CD4-positive, CD25-positive, alpha-beta regulatory T cell (primary cell): ENCODE results near the gene GABBR1. TPM values are rescaled to one million over a fixed set of nuclear protein-coding genes. Genes with fewer than 3 reads are reported as not detected.

Source experiments
- ATAC-seq, 2 donors: fragments of 150-1000 bp; cut with Tn5 transposase; one replicate each; pipeline ENCODE4 v1.10.0; 2021; ENCODE audit warnings: low read depth in 2 of 2, moderate number of reproducible peaks in 2 of 2, moderate library complexity in 1 of 2
- DNase-seq, 3 donors: peaks; one replicate each; pipeline versions ENCODE4 v3.0.0 to v3.0.0-alpha.2; 2012 to 2022; ENCODE audit warnings: mixed read lengths in 1 of 3
- H3K27ac ChIP-seq: one replicate; pipeline ENCODE4 v1.7.0; 2013; ENCODE audit warnings: mild to moderate bottlenecking, low read length; ENCODE audit not compliant: insufficient read depth, poor library complexity, severe bottlenecking
- H3K27me3 ChIP-seq: one replicate; pipeline ENCODE4 v1.7.0; 2013; ENCODE audit warnings: low read length; ENCODE audit not compliant: control insufficient read depth, insufficient read depth
- H3K36me3 ChIP-seq: one replicate; pipeline ENCODE4 v1.7.0; 2013; ENCODE audit warnings: mild to moderate bottlenecking, low read length, moderate library complexity; ENCODE audit not compliant: control insufficient read depth, insufficient read depth
- H3K4me1 ChIP-seq: 2 replicates; pipeline ENCODE4 v1.7.0; 2013; ENCODE audit warnings: mild to moderate bottlenecking, low read length; ENCODE audit not compliant: insufficient read depth, control insufficient read depth, poor library complexity, severe bottlenecking
- H3K4me3 ChIP-seq: one replicate; pipeline ENCODE4 v1.7.0; 2013; ENCODE audit warnings: low read depth, mild to moderate bottlenecking, low read length, moderate library complexity
- H3K9me3 ChIP-seq, 2 experiments: 1 replicate in 1 of 2; 2 replicates in 1 of 2; pipeline ENCODE4 v1.7.0; 2013; ENCODE audit warnings: low read length in 2 of 2, mild to moderate bottlenecking in 1 of 2, moderate library complexity in 1 of 2; ENCODE audit not compliant: control insufficient read depth in 2 of 2
- H3K27ac Mint-ChIP-seq, 3 donors: one replicate each; pipeline ENCODE4 v1.8.0; 2020 to 2022; ENCODE audit warnings: mild to moderate bottlenecking in 3 of 3, mixed read lengths in 3 of 3, moderate library complexity in 2 of 3
- H3K27me3 Mint-ChIP-seq: one replicate; pipeline ENCODE4 v1.8.0; 2022; ENCODE audit warnings: mild to moderate bottlenecking, mixed read lengths
- H3K36me3 Mint-ChIP-seq: one replicate; pipeline ENCODE4 v1.8.0; 2020; ENCODE audit warnings: mixed read lengths
- H3K4me1 Mint-ChIP-seq, 4 donors: one replicate each; pipeline ENCODE4 v1.8.0; 2020 to 2022; ENCODE audit warnings: mixed read lengths in 4 of 4, mild to moderate bottlenecking in 1 of 4
- H3K4me3 Mint-ChIP-seq, 4 donors: one replicate each; pipeline ENCODE4 v1.8.0; 2020 to 2022; ENCODE audit warnings: mild to moderate bottlenecking in 4 of 4, mixed read lengths in 4 of 4, moderate library complexity in 3 of 4
- H3K9me3 Mint-ChIP-seq, 7 donors: one replicate each; pipeline ENCODE4 v1.8.0; 2020 to 2022; ENCODE audit warnings: mixed read lengths in 7 of 7, mild to moderate bottlenecking in 3 of 7, moderate library complexity in 2 of 7
- polyA plus RNA-seq, 4 donors: library from polyadenylated mRNA; unstranded; fragments of 300-500 nt; fragmentation: Illumina TruSeq; gene quantifications; one replicate each; pipeline ENCODE4 v1.2.3, GENCODE V29; 2021
- total RNA-seq: library from RNA; stranded (reverse); gene quantifications from one replicate; pipeline ENCODE4 v1.2.3, GENCODE V29; 2022

Gene GABBR1
- total and polyA plus RNA-seq, 5 donors from 2014 or later, result 0.60 to 56.3 (median 1.7) TPM

GRCh38 chr6:29559524-29560287 lies 73.3 kb downstream of the GABBR1 start, which contains the start of gene UBD:
Gene UBD (minus strand): TSS chr6:29559732. CDS start chr6:29559701, 31 bp downstream.
- ATAC-seq (no peak), DNase-seq (no peak)
- H3K4me3 ChIP-seq, result no peak within 1 kb of the TSS
- Mint-ChIP-seq H3K4me3 (no peak within 1 kb of the TSS), H3K4me1 (peaks cover 0 to 7% (median 1%) of the 10 kb centered on the region in 4 donors), H3K27me3 (peaks cover 78% of the 10 kb centered on the region), H3K36me3 (peaks cover 3% of the 10 kb centered on the region), H3K27ac (no peak within 1 kb of the TSS), H3K9me3 (peaks cover 0 to 7% (median 0%) of the 10 kb centered on the region in 7 donors)
- peaks cover 40% of the 10 kb centered on the region for H3K27me3 ChIP-seq
- no peaks in the 10 kb centered on the region for H3K9me3 ChIP-seq
- H3K4me1 ChIP-seq, result no peaks in the 10 kb centered on the region
- H3K27ac ChIP-seq, result no peak within 1 kb of the TSS
- H3K36me3 ChIP-seq, result no peaks in the 10 kb centered on the region

- Histone ChIP-seq H3K27me3 (peaks cover 46% of the 10 kb centered on the region), H3K4me1 (peaks cover 6% of the 10 kb centered on the region), H3K36me3 (no peaks in the 10 kb centered on the region), H3K9me3 (no peaks in the 10 kb centered on the region), H3K27ac (no peak overlapping the region), H3K4me3 (no peak overlapping the region)
- peaks cover 0 to 7% (median 0%) of the 10 kb centered on the region in 7 donors for H3K9me3 Mint-ChIP-seq
- DNase-seq (no peak), ATAC-seq (no peak)
- H3K4me1 Mint-ChIP-seq, result peaks cover 0 to 13% (median under 1%) of the 10 kb centered on the region in 4 donors
- no peak overlapping the region for H3K27ac Mint-ChIP-seq
- peaks cover 3% of the 10 kb centered on the region for H3K36me3 Mint-ChIP-seq
- H3K4me3 Mint-ChIP-seq, result no peak overlapping the region
- peaks cover 89% of the 10 kb centered on the region for H3K27me3 Mint-ChIP-seq
Observed at GRCh38 chr6:29558439-29559079, 74.4 kb downstream of the GABBR1 start.

GRCh38 chr6:29557320-29557719 lies 75.7 kb downstream of the GABBR1 start:
- no peaks in the 10 kb centered on the region for H3K36me3 ChIP-seq
- H3K27me3 Mint-ChIP-seq, result peaks cover 89% of the 10 kb centered on the region
- no peaks in the 10 kb centered on the region for H3K9me3 ChIP-seq
- H3K27ac Mint-ChIP-seq, result no peak overlapping the region
- H3K4me1 ChIP-seq, result peaks cover 16% of the 10 kb centered on the region
- H3K36me3 Mint-ChIP-seq, result peaks cover 3% of the 10 kb centered on the region
- H3K9me3 Mint-ChIP-seq, result peaks cover 0 to 7% (median 0%) of the 10 kb centered on the region in 7 donors
- peaks cover 50% of the 10 kb centered on the region for H3K27me3 ChIP-seq
- ATAC-seq, result no peak
- H3K27ac ChIP-seq, result no peak overlapping the region
- peaks cover 0 to 18% (median 8%) of the 10 kb centered on the region in 4 donors for H3K4me1 Mint-ChIP-seq
- no peak overlapping the region for H3K4me3 ChIP-seq
- DNase-seq, result no peak
- no peak overlapping the region for H3K4me3 Mint-ChIP-seq

GRCh38 chr6:29554764-29555163 lies 78.2 kb downstream of the GABBR1 start:
- Histone ChIP-seq H3K9me3 (no peaks in the 10 kb centered on the region), H3K4me3 (no peak overlapping the region), H3K36me3 (no peaks in the 10 kb centered on the region), H3K4me1 (peaks cover 16% of the 10 kb centered on the region), H3K27ac (no peak overlapping the region), H3K27me3 (peaks cover 41% of the 10 kb centered on the region)
- ATAC-seq (no peak), DNase-seq (no peak)
- Mint-ChIP-seq H3K36me3 (peaks cover 3% of the 10 kb centered on the region), H3K27me3 (peaks cover 85% of the 10 kb centered on the region), H3K4me1 (peaks cover 0 to 18% (median 9%) of the 10 kb centered on the region in 4 donors), H3K27ac (no peak overlapping the region), H3K4me3 (no peak overlapping the region), H3K9me3 (peaks cover 0 to 3% (median 0%) of the 10 kb centered on the region in 7 donors)

- ATAC-seq (peak; percentile 30 to 52), DNase-seq (peak in 2 of 3 donors; percentile 6 to 51)
- H3K27me3 ChIP-seq, result peaks cover 37% of the 10 kb centered on the region
- H3K27ac Mint-ChIP-seq, result peak overlapping the region in 1 of 3 donors; percentile 68
- peak overlapping the region; percentile 73 to 92 (median 88) for H3K4me3 Mint-ChIP-seq
- peaks cover 16% of the 10 kb centered on the region for H3K4me1 ChIP-seq
- H3K4me1 Mint-ChIP-seq, result peaks cover 0 to 18% (median 9%) of the 10 kb centered on the region in 4 donors
- H3K36me3 ChIP-seq, result no peaks in the 10 kb centered on the region
- peaks cover 77% of the 10 kb centered on the region for H3K27me3 Mint-ChIP-seq
- H3K4me3 ChIP-seq, result peak overlapping the region; percentile 56
- peaks cover 3% of the 10 kb centered on the region for H3K36me3 Mint-ChIP-seq
- H3K27ac ChIP-seq, result no peak overlapping the region
- no peaks in the 10 kb centered on the region for H3K9me3 ChIP-seq
- peaks cover 0 to 2% (median 0%) of the 10 kb centered on the region in 7 donors for H3K9me3 Mint-ChIP-seq
Observed at GRCh38 chr6:29553268-29554057, 79.5 kb downstream of the GABBR1 start.

- DNase-seq, result peak in 2 of 3 donors; percentile 64 to 89
- Histone ChIP-seq H3K9me3 (no peaks in the 10 kb centered on the region), H3K4me1 (peaks cover 16% of the 10 kb centered on the region), H3K27me3 (peaks cover 34% of the 10 kb centered on the region), H3K4me3 (peak overlapping the region; percentile 56), H3K27ac (no peak overlapping the region), H3K36me3 (no peaks in the 10 kb centered on the region)
- peaks cover 3% of the 10 kb centered on the region for H3K36me3 Mint-ChIP-seq
- peak overlapping the region; percentile 73 to 92 (median 88) for H3K4me3 Mint-ChIP-seq
- H3K9me3 Mint-ChIP-seq, result peaks cover 0 to 2% (median 0%) of the 10 kb centered on the region in 7 donors
- H3K4me1 Mint-ChIP-seq, result peaks cover 0 to 18% (median 9%) of the 10 kb centered on the region in 4 donors
- ATAC-seq, result peak; percentile 68 to 78
- peaks cover 68% of the 10 kb centered on the region for H3K27me3 Mint-ChIP-seq
- no peak overlapping the region for H3K27ac Mint-ChIP-seq
Observed at GRCh38 chr6:29552512-29553051, 80.4 kb downstream of the GABBR1 start.

- Mint-ChIP-seq H3K27ac (no peak overlapping the region), H3K36me3 (no peaks in the 10 kb centered on the region), H3K27me3 (peaks cover 28% of the 10 kb centered on the region), H3K4me3 (no peak overlapping the region), H3K9me3 (peaks cover 0 to 2% (median 0%) of the 10 kb centered on the region in 7 donors), H3K4me1 (peaks cover 0 to 4% (median 2%) of the 10 kb centered on the region in 4 donors)
- H3K4me3 ChIP-seq, result no peak overlapping the region
- H3K36me3 ChIP-seq, result no peaks in the 10 kb centered on the region
- H3K9me3 ChIP-seq, result no peaks in the 10 kb centered on the region
- no peaks in the 10 kb centered on the region for H3K4me1 ChIP-seq
- H3K27me3 ChIP-seq, result peaks cover 10% of the 10 kb centered on the region
- ATAC-seq, result no peak
- H3K27ac ChIP-seq, result no peak overlapping the region
- peak in 1 of 3 donors; percentile 57 for DNase-seq
Observed at GRCh38 chr6:29547573-29547972, 85.4 kb downstream of the GABBR1 start.
